GM12878 (cell line): ENCODE measurements around the gene MAPKAPK2. TPM values are rescaled to one million over a fixed set of nuclear protein-coding genes. Genes with fewer than 3 reads are reported as not detected.

ENCODE experiments used
- ATAC-seq: fragments of 200-7000 bp; cut with Tn5 transposase; 3 replicates; pipeline ENCODE4 v1.9.1; 2020; ENCODE audit warnings: mild to moderate bottlenecking, moderate library complexity
- BruUV-seq: library from RNA; stranded (reverse); fragments of 400-500 nt; replicated peaks from 2 replicates; lab custom pipeline; 2021; lab: Mats Ljungman, UMichigan
- CTCF ChIA-PET: fragments of 300-600 bp; sonication (Branson Sonifier 250); formaldehyde crosslinking; extraction: SDS; loops from one replicate; lab custom pipeline; 2021; ENCODE audit warnings: inconsistent platforms; lab: Yijun Ruan, JAX
- POLR2A ChIA-PET: fragments of 350-600 bp; formaldehyde crosslinking; extraction: SDS; loops from one replicate; lab custom pipeline; 2021; ENCODE audit warnings: inconsistent platforms; lab: Charles Lee
- RAD21 ChIA-PET: fragments of 300-600 bp; sonication (Branson Sonifier 250); formaldehyde crosslinking; loops from one replicate; lab custom pipeline; 2023; ENCODE audit warnings: antibody characterized with exemption; ENCODE audit not compliant: unreplicated experiment; lab: Charles Lee
- SMC1A ChIA-PET: fragments of 300-600 bp; sonication (Branson Sonifier 250); formaldehyde crosslinking; loops from one replicate; lab custom pipeline; 2023; ENCODE audit not compliant: unreplicated experiment, uncharacterized antibody; lab: Charles Lee
- DNase-seq: peaks from one replicate; pipeline ENCODE4 v3.0.0-alpha.2; 2011; ENCODE audit warnings: low read depth, low spot score
- FAIRE-seq: peaks from 3 replicates; lab custom pipeline; 2011; peaks lifted over from hg19 to GRCh38; lab: Jason Lieb, UNC
- H2AFZ ChIP-seq: 2 replicates; pipeline ENCODE4 v1.6.0; 2011; ENCODE audit warnings: low read depth, low read length, control low read depth; ENCODE audit not compliant: control insufficient read depth
- H3K27ac ChIP-seq: 2 replicates; pipeline ENCODE4 v1.5.1; 2011; ENCODE audit warnings: control low read depth; ENCODE audit not compliant: control insufficient read depth, insufficient read depth
- H3K27me3 ChIP-seq, 2 experiments: replicated peaks in 1 of 2; 2 replicates each; pipeline versions ENCODE4 v1.6.0 to v1.6.1; 2011; ENCODE audit warnings: low read length in 1 of 2; ENCODE audit not compliant: control insufficient read depth in 2 of 2, insufficient read depth in 2 of 2
- H3K36me3 ChIP-seq, 2 experiments: 2 replicates each; pipeline ENCODE4 v1.5.1; 2011; ENCODE audit warnings: low read length in 1 of 2; ENCODE audit not compliant: control insufficient read depth in 2 of 2, insufficient read depth in 2 of 2
- H3K4me1 ChIP-seq: 2 replicates; pipeline ENCODE4 v1.6.1; 2011; ENCODE audit warnings: mild to moderate bottlenecking, low read length, moderate library complexity, mixed read lengths; ENCODE audit not compliant: control insufficient read depth, insufficient read depth
- H3K4me2 ChIP-seq: 2 replicates; pipeline ENCODE4 v1.6.0; 2011; ENCODE audit warnings: control low read depth; ENCODE audit not compliant: control insufficient read depth, insufficient read depth
- H3K4me3 ChIP-seq: fragments of 200-600 bp; sonication (generic); 2 replicates; pipeline ENCODE4 v1.5.1; 2016
- H3K79me2 ChIP-seq: 2 replicates; pipeline ENCODE4 v1.6.0; 2011; ENCODE audit warnings: low read length; ENCODE audit not compliant: control insufficient read depth, insufficient read depth
- H3K9ac ChIP-seq: 2 replicates; pipeline ENCODE4 v1.8.0; 2011; ENCODE audit warnings: low read length, control low read depth, mixed read lengths; ENCODE audit not compliant: control insufficient read depth, insufficient read depth
- H3K9me3 ChIP-seq: replicated peaks from 3 replicates; pipeline ENCODE4 v1.5.1; 2011; ENCODE audit warnings: mild to moderate bottlenecking, low read length; ENCODE audit not compliant: control insufficient read depth, insufficient read depth
- H4K20me1 ChIP-seq: 2 replicates; pipeline ENCODE4 v1.6.0; 2011; ENCODE audit not compliant: control insufficient read depth, insufficient read depth
- MEF2B ChIP-seq: fragments of 450-650 bp; IDR thresholded peaks from 2 replicates; pipeline ENCODE4 v1.6.1; 2018; ENCODE audit warnings: mild to moderate bottlenecking, moderate library complexity; ENCODE audit not compliant: partially characterized antibody, poor library complexity, severe bottlenecking
- STAT1 ChIP-seq: fragments of 450-650 bp; conservative IDR thresholded peaks from 2 replicates; pipeline ENCODE4 v1.6.1; 2014; ENCODE audit warnings: antibody characterized with exemption, mild to moderate bottlenecking
- ZNF592 ChIP-seq: fragments of 450-650 bp; IDR thresholded peaks from 2 replicates; pipeline ENCODE4 v1.6.1; 2017; ENCODE audit warnings: mild to moderate bottlenecking, moderate library complexity
- WGBS: methylation state at CpG from one replicate; pipeline ENCODE4 v1.1.6; 2016; ENCODE audit warnings: low lambda C conversion rate; ENCODE audit not compliant: insufficient replicate concordance, insufficient coverage; ENCODE audit errors: missing lambda C conversion rate; 5-methylcytosine and 5-hydroxymethylcytosine counted together
- in situ Hi-C: fragments of 300-500 bp; cut with MboI; formaldehyde crosslinking; loops from 9 replicates; pipeline ENCODE4 v1.14.3; 2018; ENCODE audit warnings: mixed read lengths
- intact Hi-C: fragments of 100-400 bp; cut with micrococcal nuclease; formaldehyde crosslinking; loops from one replicate; pipeline ENCODE4 v1.14.2; 2022; ENCODE audit not compliant: unreplicated experiment
- polyA plus RNA-seq, 11 experiments: library from polyadenylated mRNA; depleted of rRNA in 4 of 11; unstranded in 6 of 11; stranded (reverse) in 5 of 11; fragments of >200 nt; fragmentation: Nextera tagmentation in 4 of 11; fragmentation: Illumina TruSeq in 1 of 11; extraction: Ambion mirVana in 4 of 11; extraction: Trizol in 1 of 11; gene quantifications; 1 replicate in 1 of 11; 2 replicates in 10 of 11; pipeline versions ENCODE4 v1.2.1 to v1.2.3, GENCODE V29; 2011 to 2016; ENCODE audit warnings: inconsistent platforms in 2 of 11, missing spikeins in 2 of 11, low read depth in 1 of 11
- total RNA-seq, 4 experiments: library from RNA; depleted of rRNA in 3 of 4; stranded (reverse); fragments of >200 nt in 3 of 4; fragmentation: Illumina TruSeq in 1 of 4; extraction: Trizol in 1 of 4; gene quantifications; 2 replicates each; pipeline versions ENCODE4 v1.2.1 to v1.2.3, GENCODE V29; 2013 to 2021

The MAPKAPK2 gene
- total and polyA plus RNA-seq, 10 of the 15 experiments (the other 5 are each of a cell fraction or from before 2014, with no cell fraction given): 0.72 to 92.2 (median 49.3) TPM

GRCh38 chr1:206710460-206710823 is 25.7 kb downstream of the MAPKAPK2 start:
- ChIA-PET POLR2A (interaction anchor here (0.8 to 21.4 kb wide), 7 partner anchors 10 to 75 kb away, joined by 3 to 334 read pairs (median 4); partner anchors contain the start of genes DYRK3, IL19 and MAPKAPK2), SMC1A (interaction anchor here (0.9 to 17.9 kb wide), 10 partner anchors 10 to 194 kb away, joined by 3 to 222 read pairs (median 7); partner anchors contain the start of gene MAPKAPK2), CTCF (interaction anchor here (1.0 to 5.1 kb wide), 12 partner anchors 9 to 271 kb away, joined by 3 to 19 read pairs (median 6); no protein-coding TSS in a partner anchor), RAD21 (interaction anchor here (0.7 to 2.5 kb wide), 7 partner anchors 9 to 47 kb away, joined by 3 to 20 read pairs (median 7); no protein-coding TSS in a partner anchor)
- no TSS peak for BruUV-seq
- peaks cover 0 to 5% of the 10 kb centered on the region in 2 experiments; a peak in 2 of 4 replicates for H3K36me3 ChIP-seq
- in situ Hi-C loops (no loop called here), intact Hi-C loops (no loop called here)
- no peak overlapping the region for H3K4me3 ChIP-seq
- peaks cover 59% of the 10 kb centered on the region for H3K4me1 ChIP-seq
- H2AFZ ChIP-seq: no peak overlapping the region
- FAIRE-seq: no peak
- H3K9me3 ChIP-seq: no peaks in the 10 kb centered on the region
- no peak overlapping the region for H3K9ac ChIP-seq
- peaks cover 77% of the 10 kb centered on the region for H3K79me2 ChIP-seq
- no peak overlapping the region for H3K27ac ChIP-seq
- no peak for TF ChIP-seq STAT1
- TF ChIP-seq MEF2B: peak; percentile 58
- TF ChIP-seq ZNF592: no peak
- ATAC-seq: no peak
- H3K27me3 ChIP-seq: no peaks in the 10 kb centered on the region
- WGBS: 44% methylated on average over 3 of the region's 3 CpGs
- no peak for DNase-seq
- H3K4me2 ChIP-seq: no peak overlapping the region
- peaks cover 19% of the 10 kb centered on the region for H4K20me1 ChIP-seq
